Myocyte (in vitro differentiated cells): Measurements from ENCODE around the gene GATAD2A. TPM values are rescaled to one million over a fixed set of nuclear protein-coding genes. Genes with fewer than 3 reads are reported as not detected.
"Not testable (repeated sequence)": the region's sequence is repeated elsewhere in the genome, so short reads cannot be mapped to it uniquely, and the experiment has no call there.

Experiments used
- DNase-seq: peaks from one replicate; pipeline ENCODE4 v3.0.0-alpha.2; 2012; ENCODE audit warnings: low read depth
- total RNA-seq: library from RNA; depleted of rRNA; stranded (reverse); fragments of >200 nt; gene quantifications from 2 replicates; pipeline ENCODE4 v1.2.3, GENCODE V29; 2014

The GATAD2A gene
- total RNA-seq, 1 donor from 2014 or later, result 49.5 TPM

GRCh38 chr19:19463348-19464117 is 58.1 kb downstream of the GATAD2A start:
- peak; percentile 91 for DNase-seq

GRCh38 chr19:19464339-19465098 is 59.0 kb downstream of the GATAD2A start:
- DNase-seq, result peak; percentile 88

- peak; percentile 94 for DNase-seq
These were observed 60.1 kb downstream of the GATAD2A start for GRCh38 chr19:19465436-19466070.

- peak; percentile 95 for DNase-seq
These were observed 60.7 kb downstream of the GATAD2A start for GRCh38 chr19:19466201-19466600.

GRCh38 chr19:19468424-19469050 is 63.1 kb downstream of the GATAD2A start:
- no peak for DNase-seq

- no peak for DNase-seq
These were observed 65.1 kb downstream of the GATAD2A start for GRCh38 chr19:19470579-19470978.

- no peak for DNase-seq
These were observed 66.2 kb downstream of the GATAD2A start for GRCh38 chr19:19471682-19472081.

- not testable (repeated sequence) for DNase-seq
These were observed 66.6 kb downstream of the GATAD2A start for GRCh38 chr19:19472106-19472505.

GRCh38 chr19:19475015-19475765 is 69.7 kb downstream of the GATAD2A start:
- DNase-seq, result peak; percentile 98

- DNase-seq, result peak; percentile 73
These were observed 70.7 kb downstream of the GATAD2A start for GRCh38 chr19:19475849-19476828.

- no peak for DNase-seq
These were observed 72.4 kb downstream of the GATAD2A start for GRCh38 chr19:19477705-19478383.

GRCh38 chr19:19480688-19481087 is 75.2 kb downstream of the GATAD2A start:
- DNase-seq, result peak; percentile 69

GRCh38 chr19:19482809-19483596 is 77.5 kb downstream of the GATAD2A start:
- peak; percentile 49 for DNase-seq

GRCh38 chr19:19485161-19485997 is 79.9 kb downstream of the GATAD2A start:
- peak; percentile 80 for DNase-seq

- no peak for DNase-seq
These were observed 80.5 kb downstream of the GATAD2A start for GRCh38 chr19:19485998-19486290.

- DNase-seq, result no peak
These were observed 81.0 kb downstream of the GATAD2A start for GRCh38 chr19:19486343-19487076.
